HCT116 (cell line): ENCODE measurements around the gene NEDD4L. TPM values are rescaled to one million over a fixed set of nuclear protein-coding genes. Genes with fewer than 3 reads are reported as not detected.

ENCODE experiments used
- ATAC-seq: fragments of 200-7000 bp; cut with Tn5 transposase; 2 replicates; pipeline ENCODE4 v1.9.1; 2020; ENCODE audit warnings: mild to moderate bottlenecking, moderate library complexity
- BruUV-seq: library from RNA; stranded (reverse); fragments of 400-500 nt; replicated peaks from 2 replicates; lab custom pipeline; 2021; lab: Mats Ljungman, UMichigan
- CTCF ChIA-PET: fragments of 300-600 bp; sonication (Branson Sonifier 250); formaldehyde crosslinking; loops from one replicate; lab custom pipeline; 2021; ENCODE audit warnings: antibody characterized with exemption; lab: Charles Lee
- POLR2A ChIA-PET: fragments of 300-600, 350-600 bp; sonication (Branson Sonifier 250); formaldehyde crosslinking; loops from one replicate; lab custom pipeline; 2021; ENCODE audit warnings: antibody characterized with exemption; lab: Charles Lee
- RAD21 ChIA-PET, 2 experiments: fragments of 300-600 bp; sonication (Branson Sonifier 250); formaldehyde crosslinking; loops; one replicate each; lab custom pipeline; 2023; ENCODE audit warnings: low total read pairs in 2 of 2; ENCODE audit not compliant: uncharacterized antibody in 2 of 2, unreplicated experiment in 2 of 2, low non-redundant PET in 1 of 2; lab: Charles Lee
- DNase-seq: peaks from one replicate; pipeline ENCODE4 v3.0.0-alpha.2; 2010; ENCODE audit warnings: low read depth, low spot score
- H2AFZ ChIP-seq: fragments of 200-600 bp; shearing (Covaris generic), sonication (generic); 2 replicates; pipeline ENCODE4 v1.6.1; 2017; ENCODE audit warnings: low read depth, mixed run types, mixed read lengths, antibody characterized with exemption, low read length; ENCODE audit not compliant: poor library complexity, severe bottlenecking
- H3K27ac ChIP-seq: 2 replicates; pipeline ENCODE4 v1.5.1; 2012; ENCODE audit warnings: low read depth, low read length
- H3K27me3 ChIP-seq: fragments of 200-600 bp; sonication (generic); 2 replicates; pipeline ENCODE4 v1.6.1; 2016; ENCODE audit warnings: mixed run types, low read length, mixed read lengths; ENCODE audit not compliant: insufficient read depth
- H3K36me3 ChIP-seq, 2 experiments: fragments of 200-500 bp in 1 of 2; fragments of 200-600 bp in 1 of 2; sonication (Bioruptor generic) in 1 of 2; sonication (generic) in 1 of 2; 2 replicates each; pipeline versions ENCODE4 v1.5.1 to v1.6.1; 2014 to 2016; ENCODE audit warnings: low read length in 2 of 2, inconsistent platforms in 1 of 2, mixed read lengths in 1 of 2, mixed run types in 1 of 2; ENCODE audit not compliant: insufficient read depth in 2 of 2, control insufficient read depth in 1 of 2
- H3K4me1 ChIP-seq, 2 experiments: fragments of 200-600 bp in 1 of 2; sonication (generic) in 1 of 2; 2 replicates each; pipeline versions ENCODE4 v1.5.1 to v1.6.1; 2012 to 2017; ENCODE audit warnings: low read length in 2 of 2, inconsistent platforms in 1 of 2, mild to moderate bottlenecking in 1 of 2, mixed read lengths in 1 of 2, mixed run types in 1 of 2, moderate library complexity in 1 of 2; ENCODE audit not compliant: insufficient read depth in 2 of 2, control insufficient read depth in 1 of 2
- H3K4me2 ChIP-seq: fragments of 200-600 bp; sonication (generic); 2 replicates; pipeline ENCODE4 v1.6.1; 2017; ENCODE audit warnings: mixed run types, low read length, mixed read lengths
- H3K4me3 ChIP-seq, 2 experiments: fragments of 200-600 bp in 1 of 2; sonication (generic) in 1 of 2; replicated peaks in 1 of 2; 2 replicates each; pipeline ENCODE4 v1.5.1; 2011 to 2016; ENCODE audit warnings: low read length in 2 of 2, control low read depth in 1 of 2, low read depth in 1 of 2, mild to moderate bottlenecking in 1 of 2, mixed read lengths in 1 of 2, mixed run types in 1 of 2
- H3K79me2 ChIP-seq: fragments of 200-600 bp; sonication (generic); 2 replicates; pipeline ENCODE4 v1.6.1; 2017; ENCODE audit warnings: mild to moderate bottlenecking, mixed run types, low read length, moderate library complexity, mixed read lengths; ENCODE audit not compliant: insufficient read depth
- H3K9ac ChIP-seq: fragments of 200-600 bp; sonication (generic); 2 replicates; pipeline ENCODE4 v1.6.1; 2016; ENCODE audit warnings: low read length, mixed read lengths
- H3K9me2 ChIP-seq: fragments of 200-600 bp; sonication (generic), shearing (Covaris generic); 2 replicates; pipeline ENCODE4 v1.6.1; 2017; ENCODE audit warnings: mixed run types, mild to moderate bottlenecking, moderate library complexity; ENCODE audit not compliant: insufficient read depth
- H3K9me3 ChIP-seq, 2 experiments: fragments of 200-500 bp in 1 of 2; fragments of 200-600 bp in 1 of 2; sonication (Bioruptor generic) in 1 of 2; sonication (generic) in 1 of 2; 2 replicates each; pipeline ENCODE4 v1.6.1; 2014 to 2017; ENCODE audit warnings: low read length in 2 of 2, mixed read lengths in 2 of 2, inconsistent platforms in 1 of 2, low read depth in 1 of 2, mild to moderate bottlenecking in 1 of 2, mixed run types in 1 of 2, moderate library complexity in 1 of 2; ENCODE audit not compliant: control insufficient read depth in 1 of 2, insufficient read depth in 1 of 2
- H4K20me1 ChIP-seq: fragments of 200-600 bp; sonication (generic), shearing (Covaris generic); 2 replicates; pipeline ENCODE4 v1.6.1; 2017; ENCODE audit warnings: mixed run types, mild to moderate bottlenecking, moderate library complexity; ENCODE audit not compliant: insufficient read depth
- RAD21 ChIP-seq: IDR thresholded peaks from 2 replicates; pipeline ENCODE4 v1.6.1; 2012; ENCODE audit warnings: low read depth, mild to moderate bottlenecking
- intact Hi-C: fragments of 100-400 bp; cut with micrococcal nuclease; formaldehyde crosslinking; loops from 2 replicates; pipeline ENCODE4 v1.10.0; 2022
- total RNA-seq: library from RNA; stranded (reverse); gene quantifications from one replicate; pipeline ENCODE4 v1.2.1, GENCODE V29; 2021; ENCODE audit not compliant: unreplicated experiment
- TF ChIP-seq, protein P1 (sequence below): IDR thresholded peaks from 2 replicates; pipeline ENCODE4 v1.6.1; 2012; ENCODE audit warnings: low read depth
- TF ChIP-seq, protein P2 (sequence below), 3 experiments: fragments of 200-600 bp in 1 of 3; sonication (generic) in 1 of 3; IDR thresholded peaks in 2 of 3; conservative IDR thresholded peaks in 1 of 3; 2 replicates each; pipeline ENCODE4 v1.5.1; 2012 to 2017; ENCODE audit warnings: low read depth in 2 of 3, low read length in 2 of 3, antibody characterized with exemption in 1 of 3, borderline replicate concordance in 1 of 3, control low read depth in 1 of 3, mild to moderate bottlenecking in 1 of 3, mixed read lengths in 1 of 3, mixed run types in 1 of 3, moderate library complexity in 1 of 3; ENCODE audit not compliant: insufficient read depth in 1 of 3

The NEDD4L gene
- total RNA-seq, 1 experiment from 2014 or later: 41.5 TPM

DNA sequence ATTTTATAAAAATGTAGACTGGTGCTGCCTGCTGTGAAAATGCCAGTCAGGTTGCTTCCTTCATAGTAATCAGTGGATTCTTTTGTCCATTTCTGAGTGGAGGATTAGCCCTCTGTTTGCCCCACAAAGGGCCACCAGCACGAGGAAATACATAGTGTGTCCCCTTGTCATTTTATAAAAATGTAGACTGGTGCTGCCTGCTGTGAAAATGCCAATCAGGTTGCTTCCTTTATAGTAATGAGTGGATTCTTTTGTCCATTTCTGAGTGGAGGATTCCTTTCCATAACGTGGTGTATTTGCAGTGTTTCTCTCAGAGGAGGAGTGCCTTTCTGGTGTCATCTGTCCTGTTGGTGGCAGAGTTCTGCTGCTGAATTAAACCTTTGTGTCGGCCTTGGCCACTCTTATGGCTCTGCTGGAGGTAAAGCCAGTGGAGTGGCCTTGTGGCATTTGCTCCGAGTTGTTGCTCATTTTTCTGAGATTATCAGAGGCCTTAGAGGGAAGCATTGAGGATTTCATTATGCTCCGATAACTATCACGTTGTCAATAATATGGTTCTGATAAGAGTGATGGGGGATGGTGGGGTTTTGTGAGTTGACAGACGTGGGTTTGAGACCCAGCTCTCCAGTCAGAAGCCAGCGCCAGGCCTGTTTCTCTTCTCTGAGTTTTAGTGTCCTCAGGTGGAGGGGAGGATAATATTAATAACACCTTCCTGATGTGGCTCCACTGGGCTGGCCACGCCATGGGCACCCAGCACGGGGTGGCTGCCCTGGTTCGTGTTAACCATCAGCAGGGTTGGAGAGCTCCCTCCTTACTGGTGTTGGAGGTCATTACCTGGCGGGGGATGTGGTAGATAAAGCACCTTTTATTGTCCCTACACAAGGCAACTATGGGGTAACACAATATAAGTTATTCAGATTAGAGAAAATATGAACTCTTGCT is 96.6 kb downstream of the NEDD4L start:
- no peak overlapping the region for H3K4me2 ChIP-seq
- ATAC-seq (no peak), DNase-seq (no peak)
- no peak overlapping the region for H3K27ac ChIP-seq
- POLR2A ChIA-PET: no interaction called here
- intact Hi-C loops: no loop called here
- BruUV-seq: no TSS peak
- H3K9ac ChIP-seq: no peak overlapping the region
- H2AFZ ChIP-seq: no peak overlapping the region
- H3K79me2 ChIP-seq: no peaks in the 10 kb centered on the region
- peaks cover 0 to 1% of the 10 kb centered on the region in 2 experiments; a peak in 2 of 4 replicates for H3K4me1 ChIP-seq
- TF ChIP-seq, protein P1, sequence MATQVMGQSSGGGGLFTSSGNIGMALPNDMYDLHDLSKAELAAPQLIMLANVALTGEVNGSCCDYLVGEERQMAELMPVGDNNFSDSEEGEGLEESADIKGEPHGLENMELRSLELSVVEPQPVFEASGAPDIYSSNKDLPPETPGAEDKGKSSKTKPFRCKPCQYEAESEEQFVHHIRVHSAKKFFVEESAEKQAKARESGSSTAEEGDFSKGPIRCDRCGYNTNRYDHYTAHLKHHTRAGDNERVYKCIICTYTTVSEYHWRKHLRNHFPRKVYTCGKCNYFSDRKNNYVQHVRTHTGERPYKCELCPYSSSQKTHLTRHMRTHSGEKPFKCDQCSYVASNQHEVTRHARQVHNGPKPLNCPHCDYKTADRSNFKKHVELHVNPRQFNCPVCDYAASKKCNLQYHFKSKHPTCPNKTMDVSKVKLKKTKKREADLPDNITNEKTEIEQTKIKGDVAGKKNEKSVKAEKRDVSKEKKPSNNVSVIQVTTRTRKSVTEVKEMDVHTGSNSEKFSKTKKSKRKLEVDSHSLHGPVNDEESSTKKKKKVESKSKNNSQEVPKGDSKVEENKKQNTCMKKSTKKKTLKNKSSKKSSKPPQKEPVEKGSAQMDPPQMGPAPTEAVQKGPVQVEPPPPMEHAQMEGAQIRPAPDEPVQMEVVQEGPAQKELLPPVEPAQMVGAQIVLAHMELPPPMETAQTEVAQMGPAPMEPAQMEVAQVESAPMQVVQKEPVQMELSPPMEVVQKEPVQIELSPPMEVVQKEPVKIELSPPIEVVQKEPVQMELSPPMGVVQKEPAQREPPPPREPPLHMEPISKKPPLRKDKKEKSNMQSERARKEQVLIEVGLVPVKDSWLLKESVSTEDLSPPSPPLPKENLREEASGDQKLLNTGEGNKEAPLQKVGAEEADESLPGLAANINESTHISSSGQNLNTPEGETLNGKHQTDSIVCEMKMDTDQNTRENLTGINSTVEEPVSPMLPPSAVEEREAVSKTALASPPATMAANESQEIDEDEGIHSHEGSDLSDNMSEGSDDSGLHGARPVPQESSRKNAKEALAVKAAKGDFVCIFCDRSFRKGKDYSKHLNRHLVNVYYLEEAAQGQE: no peak
- TF ChIP-seq, protein P2, sequence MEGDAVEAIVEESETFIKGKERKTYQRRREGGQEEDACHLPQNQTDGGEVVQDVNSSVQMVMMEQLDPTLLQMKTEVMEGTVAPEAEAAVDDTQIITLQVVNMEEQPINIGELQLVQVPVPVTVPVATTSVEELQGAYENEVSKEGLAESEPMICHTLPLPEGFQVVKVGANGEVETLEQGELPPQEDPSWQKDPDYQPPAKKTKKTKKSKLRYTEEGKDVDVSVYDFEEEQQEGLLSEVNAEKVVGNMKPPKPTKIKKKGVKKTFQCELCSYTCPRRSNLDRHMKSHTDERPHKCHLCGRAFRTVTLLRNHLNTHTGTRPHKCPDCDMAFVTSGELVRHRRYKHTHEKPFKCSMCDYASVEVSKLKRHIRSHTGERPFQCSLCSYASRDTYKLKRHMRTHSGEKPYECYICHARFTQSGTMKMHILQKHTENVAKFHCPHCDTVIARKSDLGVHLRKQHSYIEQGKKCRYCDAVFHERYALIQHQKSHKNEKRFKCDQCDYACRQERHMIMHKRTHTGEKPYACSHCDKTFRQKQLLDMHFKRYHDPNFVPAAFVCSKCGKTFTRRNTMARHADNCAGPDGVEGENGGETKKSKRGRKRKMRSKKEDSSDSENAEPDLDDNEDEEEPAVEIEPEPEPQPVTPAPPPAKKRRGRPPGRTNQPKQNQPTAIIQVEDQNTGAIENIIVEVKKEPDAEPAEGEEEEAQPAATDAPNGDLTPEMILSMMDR (IDR thresholded peaks at IDR 0.05 in 2 of 3, conservative IDR thresholded peaks at IDR 0.05 in 1 of 3; ENCODE audit: borderline replicate concordance in 1 of 3, insufficient read depth in 1 of 3, low read depth in 2 of 3, low read length in 2 of 3): peak in 2 of 3 experiments; percentile 5 to 16; a peak in 1 of 6 replicates
- peak; percentile 52 for TF ChIP-seq RAD21
- H3K27me3 ChIP-seq: no peaks in the 10 kb centered on the region
- no peaks in the 10 kb centered on the region for H3K9me3 ChIP-seq
- no peaks in the 10 kb centered on the region for H4K20me1 ChIP-seq
- RAD21 ChIA-PET: no interaction called here
- no peak overlapping the region for H3K4me3 ChIP-seq
- CTCF ChIA-PET: interaction anchor here (0.9 to 1.0 kb wide), 2 partner anchors 181 to 623 kb away, joined by 3 to 4 read pairs; no protein-coding TSS in a partner anchor
- H3K36me3 ChIP-seq: no peaks in the 10 kb centered on the region
- H3K9me2 ChIP-seq: no peaks in the 10 kb centered on the region
